GM10248 (cell line): Measurements from ENCODE around the gene CHST15.
A peak's percentile ranks its signal among the peaks of the same experiment; 100 is the strongest.

Experiments used
- CTCF ChIA-PET: fragments of 300-600 bp; sonication (Branson Sonifier 250); formaldehyde crosslinking; extraction: SDS; loops from one replicate; lab custom pipeline; 2021; ENCODE audit warnings: antibody characterized with exemption; lab: Yijun Ruan, JAX
- POLR2A ChIA-PET: fragments of 350-650 bp; sonication (Branson Sonifier 250); formaldehyde crosslinking; extraction: SDS; loops from one replicate; lab custom pipeline; 2020; ENCODE audit warnings: antibody characterized with exemption; lab: Yijun Ruan, JAX
- DNase-seq: peaks from one replicate; pipeline ENCODE4 v3.0.0; 2012; ENCODE audit errors: extremely low spot score
- TF ChIP-seq, protein P1 (sequence below): IDR thresholded peaks from 2 replicates; pipeline ENCODE4 v1.5.1; 2012; ENCODE audit warnings: mild to moderate bottlenecking, low read depth; ENCODE audit errors: extremely low read depth, missing control alignments, control extremely low read depth

Gene CHST15

DNA sequence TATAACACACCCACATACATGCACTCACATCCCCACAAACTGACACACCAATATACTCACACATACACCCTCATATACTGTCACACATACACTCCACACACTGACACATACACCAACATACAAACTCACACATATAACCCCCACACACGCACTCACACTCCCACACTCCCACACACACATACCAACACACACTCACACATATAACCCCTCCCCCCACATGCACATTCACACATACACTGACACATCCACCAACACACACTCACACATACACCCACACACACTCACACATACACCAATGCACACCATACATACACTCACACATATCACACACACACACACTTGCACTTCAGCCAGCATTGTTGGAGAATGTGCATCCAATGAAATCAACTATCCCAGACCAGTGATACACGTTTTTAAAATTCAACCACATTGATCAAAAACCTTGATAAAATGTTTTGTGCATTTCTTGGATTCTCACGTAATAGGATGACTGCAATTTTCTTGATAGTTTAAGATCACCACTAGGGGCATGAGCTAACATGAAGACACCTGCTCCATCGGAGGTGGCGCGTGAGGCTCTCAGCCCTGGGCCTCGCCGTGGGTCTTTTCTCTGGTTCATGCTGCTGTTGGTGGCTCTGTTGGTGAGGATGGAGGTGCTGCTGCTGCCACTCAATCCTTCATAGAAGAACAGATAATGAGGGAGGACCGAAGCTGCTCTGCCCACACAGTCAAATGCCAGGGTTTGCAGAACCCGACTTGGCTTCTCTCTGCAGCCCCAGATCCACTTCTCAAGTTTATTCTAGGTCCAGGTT lies 32.1 kb upstream of the CHST15 start:
- no peak for DNase-seq
- TF ChIP-seq, protein P1, sequence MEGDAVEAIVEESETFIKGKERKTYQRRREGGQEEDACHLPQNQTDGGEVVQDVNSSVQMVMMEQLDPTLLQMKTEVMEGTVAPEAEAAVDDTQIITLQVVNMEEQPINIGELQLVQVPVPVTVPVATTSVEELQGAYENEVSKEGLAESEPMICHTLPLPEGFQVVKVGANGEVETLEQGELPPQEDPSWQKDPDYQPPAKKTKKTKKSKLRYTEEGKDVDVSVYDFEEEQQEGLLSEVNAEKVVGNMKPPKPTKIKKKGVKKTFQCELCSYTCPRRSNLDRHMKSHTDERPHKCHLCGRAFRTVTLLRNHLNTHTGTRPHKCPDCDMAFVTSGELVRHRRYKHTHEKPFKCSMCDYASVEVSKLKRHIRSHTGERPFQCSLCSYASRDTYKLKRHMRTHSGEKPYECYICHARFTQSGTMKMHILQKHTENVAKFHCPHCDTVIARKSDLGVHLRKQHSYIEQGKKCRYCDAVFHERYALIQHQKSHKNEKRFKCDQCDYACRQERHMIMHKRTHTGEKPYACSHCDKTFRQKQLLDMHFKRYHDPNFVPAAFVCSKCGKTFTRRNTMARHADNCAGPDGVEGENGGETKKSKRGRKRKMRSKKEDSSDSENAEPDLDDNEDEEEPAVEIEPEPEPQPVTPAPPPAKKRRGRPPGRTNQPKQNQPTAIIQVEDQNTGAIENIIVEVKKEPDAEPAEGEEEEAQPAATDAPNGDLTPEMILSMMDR = peak; percentile 12
- ChIA-PET POLR2A (no interaction called here), CTCF (interaction anchor here (1.6 kb wide), 1 partner anchor 12 kb away, joined by 3 read pairs; no protein-coding TSS in a partner anchor)

DNA sequence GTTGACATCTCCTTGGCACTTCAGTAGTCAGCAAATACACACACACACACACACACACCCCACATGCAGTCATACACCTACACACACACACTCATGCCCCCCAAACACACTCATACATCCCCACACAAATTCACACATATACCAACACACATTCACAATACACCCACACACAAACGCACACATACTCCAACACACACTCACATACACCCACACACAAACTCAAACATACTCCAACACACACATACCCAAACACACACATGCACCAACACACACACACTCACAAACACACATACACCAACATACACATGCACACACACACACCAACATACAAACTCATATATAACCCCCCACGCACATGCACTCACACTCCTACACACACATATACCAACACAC lies 31.4 kb upstream of the CHST15 start:
- DNase-seq = no peak
- TF ChIP-seq, protein P1 = no peak
- ChIA-PET CTCF (no interaction called here), POLR2A (no interaction called here)

DNA sequence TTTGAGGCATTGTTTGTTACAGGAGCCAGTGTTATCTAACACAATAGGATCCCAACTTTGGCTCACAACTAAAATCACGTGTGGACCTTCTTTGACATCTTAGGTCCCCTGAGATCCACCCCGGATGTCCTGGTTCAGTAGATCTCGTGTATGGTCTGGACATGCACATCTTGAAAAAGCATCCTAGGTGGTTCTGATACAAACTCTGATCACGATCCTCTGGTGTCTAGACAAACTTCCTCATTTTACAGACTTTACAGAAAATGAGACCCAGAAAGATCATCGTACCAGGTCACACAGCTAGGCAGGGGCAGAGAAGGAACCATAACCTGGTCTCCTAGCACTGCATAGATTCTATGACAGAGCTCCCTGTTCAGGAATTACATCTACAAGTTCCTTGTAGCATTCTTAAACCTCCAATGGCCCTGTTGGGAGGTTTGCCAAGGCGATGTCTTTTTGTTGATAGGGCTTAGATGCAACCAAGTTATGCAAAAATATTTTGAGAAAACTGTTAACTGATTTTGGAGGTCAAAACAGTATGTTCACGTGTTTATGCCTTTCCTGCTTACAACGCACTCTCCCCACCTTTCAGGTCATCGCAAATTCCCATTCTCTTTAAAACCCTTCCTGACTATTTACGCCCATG lies 30.8 kb upstream of the CHST15 start:
- ChIA-PET POLR2A (no interaction called here), CTCF (no interaction called here)

DNA sequence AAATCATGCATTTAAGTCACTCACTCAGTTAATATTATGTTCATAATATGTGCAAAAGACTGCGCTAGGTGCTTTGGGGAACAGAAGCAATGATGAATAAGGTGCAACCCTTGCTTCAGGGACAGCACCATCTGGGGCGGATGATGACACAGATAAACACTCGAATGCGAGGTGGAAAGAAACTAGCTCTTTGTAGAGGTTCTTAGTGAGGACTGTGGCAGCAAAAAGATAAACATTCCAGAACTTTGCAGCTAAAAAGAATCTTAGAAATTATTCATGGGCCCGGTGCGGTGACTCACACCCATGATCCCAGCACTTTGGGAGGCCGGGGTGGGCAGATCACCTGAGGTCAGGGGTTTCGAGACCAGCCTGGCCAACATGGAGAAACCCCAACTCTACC lies 29.8 kb upstream of the CHST15 start:
- POLR2A ChIA-PET = no interaction called here
- no peak for DNase-seq
- TF ChIP-seq, protein P1 = no peak
- CTCF ChIA-PET = no interaction called here

More for the DNA sequence above, 30.8 kb upstream of the CHST15 start:
- TF ChIP-seq, protein P1 = no peak
- DNase-seq = no peak

DNA sequence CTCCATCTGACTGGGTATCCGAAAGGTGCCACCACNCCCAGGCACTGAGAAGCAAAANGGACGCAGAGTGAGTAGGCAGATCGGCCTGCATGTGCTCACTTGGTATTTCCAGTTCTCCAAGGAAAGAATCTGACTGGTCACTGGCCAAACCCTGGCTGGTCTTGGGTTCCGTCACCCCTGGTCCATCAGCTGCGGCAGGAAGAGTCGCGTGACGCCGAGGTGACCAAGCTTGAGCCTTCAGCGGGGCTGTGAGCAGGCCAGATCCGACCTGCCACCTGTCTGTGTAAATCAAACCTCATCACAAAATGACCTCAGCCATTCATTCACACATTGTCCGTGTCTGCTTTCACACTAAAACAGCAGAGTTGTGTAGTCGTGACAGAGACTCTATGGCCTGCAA lies 28.8 kb upstream of the CHST15 start:
- no peak for DNase-seq
- ChIA-PET CTCF (no interaction called here), POLR2A (no interaction called here)
- TF ChIP-seq, protein P1 = no peak

DNA sequence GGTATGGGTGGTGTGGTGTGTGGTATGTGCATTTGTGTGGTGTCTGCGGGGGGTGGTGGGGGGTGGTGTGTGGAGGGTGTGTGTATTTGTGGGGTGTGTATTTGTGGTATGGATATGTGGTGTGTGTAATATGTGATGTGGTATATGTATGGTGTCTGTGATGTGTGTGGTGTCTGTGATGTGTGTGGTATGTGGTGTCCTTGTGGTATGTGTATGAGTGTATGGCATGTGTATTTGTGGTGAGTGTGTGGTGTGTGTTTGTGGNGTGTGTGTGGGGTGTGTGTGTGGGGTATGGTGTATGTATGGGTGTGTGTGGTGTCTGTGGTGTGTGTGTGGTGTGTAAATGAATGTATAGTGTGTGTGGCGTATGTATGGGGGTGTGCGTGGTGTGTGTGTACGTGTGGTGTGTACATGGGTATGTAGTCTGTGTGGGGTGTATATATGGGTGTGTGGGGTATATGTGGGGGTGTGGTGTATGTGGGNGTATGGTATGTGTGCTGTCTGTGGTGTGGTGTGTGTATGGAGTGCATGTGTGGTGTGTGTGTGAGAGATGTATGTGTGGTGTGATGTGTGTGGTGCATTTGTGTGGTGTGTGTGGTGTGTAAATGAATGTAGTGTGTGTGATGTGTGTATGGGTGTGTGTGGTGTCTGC lies 27.1 kb upstream of the CHST15 start:
- TF ChIP-seq, protein P1 = no peak
- no peak for DNase-seq
- POLR2A ChIA-PET = no interaction called here
- CTCF ChIA-PET = no interaction called here
